ENCODE results near the gene GRIP1.

GRIP1 gene

GRCh38 chr12:66399911-66400306 is 279.0 kb downstream of the GRIP1 start:
- DNase-seq (ENCODE audit: extremely low read depth in 1 of 2, low read depth in 1 of 2): no peak

DNA sequence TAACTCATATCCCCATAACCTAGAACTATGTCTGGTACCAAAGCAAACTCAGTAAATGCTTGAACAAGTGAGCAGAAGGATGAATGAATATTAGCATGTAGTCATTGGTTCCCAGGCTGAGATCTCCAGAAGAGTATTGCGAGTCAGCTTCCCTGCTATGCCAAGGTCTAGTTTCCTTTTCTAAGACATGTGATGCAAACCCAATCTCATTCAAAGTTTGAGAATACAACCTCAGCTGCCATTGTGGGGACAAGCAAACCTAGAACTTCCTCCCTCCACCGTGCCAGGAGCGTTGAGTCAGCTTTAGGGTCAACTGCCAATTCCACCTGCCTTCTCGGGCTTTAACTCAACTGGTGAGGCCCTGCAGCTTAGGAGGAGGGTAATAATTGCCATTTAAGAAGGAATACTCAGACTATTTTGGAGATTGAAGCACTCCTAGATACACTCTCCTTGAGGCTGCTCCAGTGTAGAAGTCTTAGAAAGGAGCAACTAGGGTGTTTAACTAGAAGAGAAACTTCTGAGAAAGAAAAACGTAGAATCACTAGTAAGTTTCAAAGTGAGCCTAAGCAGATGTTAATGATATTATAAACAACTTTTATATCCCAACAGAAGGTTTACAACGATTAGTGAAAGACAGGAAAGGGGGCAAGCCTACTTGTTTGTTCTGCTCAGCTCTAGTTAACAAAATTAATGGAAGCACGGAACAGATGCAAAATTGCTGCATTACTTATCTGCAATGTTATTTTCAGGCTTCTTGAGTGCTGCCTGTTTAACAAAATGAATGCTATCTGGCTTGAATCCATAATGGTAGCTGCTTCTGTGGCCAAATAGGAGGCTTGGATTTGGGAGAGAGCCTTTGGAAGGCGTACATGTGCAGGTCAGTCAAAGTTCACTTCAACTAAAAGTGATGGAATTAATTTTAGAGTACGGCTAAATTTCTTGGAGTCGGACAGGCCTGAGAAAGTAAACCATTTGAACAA is 279.7 kb downstream of the GRIP1 start:
- no peak for DNase-seq (ENCODE audit: extremely low read depth in 1 of 2, low read depth in 1 of 2)

GRCh38 chr12:66397574-66398290 is 281.1 kb downstream of the GRIP1 start:
- DNase-seq (ENCODE audit: extremely low read depth in 1 of 2, low read depth in 1 of 2): no peak

GRCh38 chr12:66393890-66394289 is 285.0 kb downstream of the GRIP1 start:
- no peak for DNase-seq (ENCODE audit: extremely low read depth in 1 of 2, low read depth in 1 of 2)

DNA sequence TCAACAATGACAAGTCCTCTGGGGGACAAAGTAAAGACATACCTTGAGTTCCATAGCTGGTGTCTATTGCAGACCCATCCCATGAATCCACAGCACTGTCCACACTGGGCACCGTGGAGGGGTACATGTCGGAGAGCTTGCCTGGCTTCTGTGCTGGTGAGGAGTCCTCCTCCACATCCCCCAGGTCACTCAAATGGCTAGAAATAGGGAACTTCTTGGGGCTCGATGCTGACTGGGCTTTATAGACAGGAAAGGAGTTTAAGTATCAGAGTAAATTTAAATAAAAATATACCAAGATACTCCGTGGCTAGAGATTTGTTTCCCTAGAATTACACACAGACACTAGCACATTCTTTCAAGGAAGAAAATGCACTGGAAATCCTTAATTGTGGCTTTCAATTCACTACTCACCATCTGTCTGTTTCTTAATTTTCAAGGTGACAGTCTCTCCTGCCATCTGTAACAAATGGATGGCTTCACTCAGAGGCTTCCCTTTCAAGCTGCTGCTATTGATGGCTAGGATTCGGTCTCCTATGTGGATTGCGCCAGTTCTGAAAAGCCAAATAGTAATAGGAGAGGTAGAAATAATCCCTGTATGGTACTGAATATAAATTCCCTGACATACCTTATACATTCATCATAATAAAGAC is 286.5 kb downstream of the GRIP1 start:
- no peak for DNase-seq (ENCODE audit: extremely low read depth in 1 of 2, low read depth in 1 of 2)

- DNase-seq (ENCODE audit: extremely low read depth in 1 of 2, low read depth in 1 of 2): no peak
These were observed 290.4 kb downstream of the GRIP1 start for GRCh38 chr12:66388517-66388916.

GRCh38 chr12:66387117-66387516 is 291.8 kb downstream of the GRIP1 start:
- no peak for DNase-seq (ENCODE audit: extremely low read depth in 1 of 2, low read depth in 1 of 2)

DNA sequence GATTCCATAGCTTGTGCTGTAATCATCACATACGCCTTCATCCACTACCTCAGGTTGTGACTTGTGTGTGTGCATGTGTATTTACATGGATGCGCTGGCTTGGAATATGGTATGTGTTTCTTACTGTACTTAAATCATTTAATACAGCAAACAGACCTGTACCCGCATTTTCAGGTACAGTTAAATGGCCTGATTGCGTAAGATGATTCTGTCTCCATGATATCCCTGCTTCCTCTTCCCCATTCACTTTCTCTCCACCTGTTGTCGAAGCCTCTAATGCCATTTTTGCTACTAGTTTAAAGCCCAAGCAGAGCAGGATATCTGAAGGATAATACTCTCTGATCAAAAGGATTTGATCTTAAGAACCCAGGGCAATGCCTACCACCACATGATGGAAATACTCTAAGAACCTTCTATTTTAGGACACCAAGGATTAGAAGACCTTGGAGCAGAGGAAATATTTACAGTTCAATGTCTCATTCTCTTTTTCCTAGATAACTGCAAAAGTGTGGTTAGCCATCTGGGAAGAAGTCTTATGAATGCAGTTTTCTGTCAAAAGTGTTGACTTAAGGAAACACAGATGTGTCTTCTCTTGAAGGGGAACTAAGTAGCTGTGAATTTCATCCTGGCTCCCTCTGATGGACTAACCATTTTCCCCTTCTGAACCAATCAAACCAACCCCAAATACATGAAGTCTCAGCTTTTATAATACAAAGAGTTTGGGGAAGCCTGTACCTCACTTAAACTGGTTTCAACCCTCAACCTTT is 297.9 kb downstream of the GRIP1 start:
- DNase-seq (ENCODE audit: extremely low read depth in 1 of 2, low read depth in 1 of 2): no peak

DNA sequence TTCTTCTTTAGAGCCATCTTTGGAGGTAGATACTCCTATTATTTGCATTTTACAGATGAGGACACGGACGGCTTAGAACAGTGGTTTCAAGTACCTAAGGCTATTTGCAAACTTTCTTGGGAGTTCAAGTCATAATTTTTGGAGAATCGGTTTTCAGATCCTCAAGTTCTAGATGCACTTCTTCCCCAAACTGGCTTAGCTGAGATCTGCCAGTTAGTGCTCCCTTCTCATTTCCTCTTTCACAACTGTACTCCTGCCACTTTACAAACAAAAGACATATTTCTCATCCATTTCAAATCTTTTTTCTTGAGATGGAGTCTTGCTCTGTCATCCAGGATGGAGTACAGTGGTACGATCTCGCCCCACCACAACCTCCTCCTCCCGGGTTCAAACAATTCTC is 299.3 kb downstream of the GRIP1 start:
- no peak for DNase-seq (ENCODE audit: extremely low read depth in 1 of 2, low read depth in 1 of 2)

GRCh38 chr12:66375560-66375959 is 303.3 kb downstream of the GRIP1 start:
- no peak for DNase-seq (ENCODE audit: extremely low read depth in 1 of 2, low read depth in 1 of 2)

DNA sequence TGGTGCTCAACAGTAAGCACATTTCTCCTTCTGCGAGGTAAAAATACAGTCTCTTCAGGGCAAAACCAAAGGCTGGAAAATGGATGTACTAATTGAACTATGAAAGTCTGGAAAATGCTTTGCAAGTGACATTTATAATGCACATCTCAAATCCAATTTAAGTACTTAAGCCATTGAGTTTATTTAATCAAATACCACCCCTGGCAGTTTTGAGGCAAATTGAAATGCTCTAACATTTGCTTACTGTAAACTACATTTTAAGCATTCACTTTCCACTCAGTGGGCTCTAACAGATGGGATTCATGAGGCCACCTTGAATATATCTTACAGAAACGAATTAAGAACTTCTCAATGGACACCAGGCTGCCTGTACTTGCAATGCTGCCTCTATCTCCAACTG is 306.9 kb downstream of the GRIP1 start:
- no peak for DNase-seq (ENCODE audit: extremely low read depth in 1 of 2, low read depth in 1 of 2)

DNA sequence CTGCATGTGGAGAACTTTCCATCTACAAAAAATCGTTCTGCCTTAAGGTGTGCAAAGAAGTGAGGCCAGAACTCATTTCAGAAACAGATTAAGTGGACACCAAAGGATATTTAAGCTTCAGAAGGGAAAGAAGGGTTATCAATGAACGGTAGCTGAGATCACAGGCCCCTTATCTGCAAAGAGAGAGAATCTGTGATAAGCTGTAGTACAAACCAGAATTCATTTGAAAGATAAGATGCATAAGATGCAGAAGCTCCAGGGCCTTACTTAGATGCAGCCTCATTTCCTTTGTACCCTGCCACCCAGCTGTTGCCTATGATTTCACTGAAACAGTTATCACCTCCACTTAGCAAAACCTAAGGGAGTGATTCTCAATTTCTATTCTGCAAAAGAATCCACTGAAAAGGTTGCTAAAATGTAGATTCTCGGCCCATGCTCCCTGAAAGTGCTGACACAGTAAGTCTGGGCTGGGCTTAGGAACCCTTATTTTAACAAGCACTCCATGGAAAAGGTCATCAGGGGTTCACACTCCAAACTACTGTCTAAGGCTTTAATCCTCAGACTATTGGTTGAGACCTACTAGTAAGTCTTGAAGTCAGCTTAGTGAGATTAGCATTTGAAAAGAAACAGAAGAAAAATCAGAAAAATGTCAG is 311.7 kb downstream of the GRIP1 start:
- no peak for DNase-seq (ENCODE audit: extremely low read depth in 1 of 2, low read depth in 1 of 2)

DNA sequence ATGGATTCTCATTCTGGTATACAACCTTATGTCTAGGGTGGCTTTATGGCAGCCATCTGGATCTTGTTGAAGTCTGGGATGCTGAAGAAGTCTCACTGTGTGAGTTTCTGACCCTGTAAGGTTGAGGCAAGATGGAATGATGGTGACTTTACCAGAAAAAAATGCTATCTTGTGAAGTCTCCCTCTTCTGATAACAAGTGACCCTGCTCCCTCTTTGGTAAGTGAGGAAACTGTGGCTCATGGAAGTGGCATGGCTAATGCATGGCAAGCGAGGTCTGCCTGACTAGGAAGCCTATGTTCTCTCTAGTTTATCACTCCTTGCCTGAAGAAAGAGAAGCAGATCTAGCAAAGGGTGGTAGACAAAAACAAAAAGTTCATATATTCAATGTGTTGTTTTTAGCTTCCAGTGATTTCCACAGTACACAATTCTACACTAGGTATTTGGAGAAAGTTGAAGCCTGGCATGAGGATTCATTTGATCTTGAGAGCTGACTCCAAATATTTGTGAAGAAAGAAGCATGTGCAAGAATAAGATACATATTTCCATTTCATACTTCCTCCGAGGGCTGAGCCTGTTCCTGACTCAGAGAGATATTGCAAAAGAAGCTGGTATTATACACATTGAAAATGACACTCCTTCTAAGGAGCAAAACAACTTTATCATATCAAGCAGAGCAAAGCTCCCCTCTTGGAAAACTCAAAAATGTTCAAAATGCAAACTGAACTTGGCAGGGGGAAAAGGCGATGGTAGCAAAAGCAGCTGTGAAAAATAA is 313.0 kb downstream of the GRIP1 start:
- DNase-seq (ENCODE audit: extremely low read depth in 1 of 2, low read depth in 1 of 2): no peak

GRCh38 chr12:66361703-66362102 is 317.2 kb downstream of the GRIP1 start:
- DNase-seq (ENCODE audit: extremely low read depth in 1 of 2, low read depth in 1 of 2): no peak

- no peak for DNase-seq (ENCODE audit: extremely low read depth in 1 of 2, low read depth in 1 of 2)
These were observed 319.6 kb downstream of the GRIP1 start for GRCh38 chr12:66359300-66359699.

GRCh38 chr12:66354291-66354690 is 324.6 kb downstream of the GRIP1 start:
- DNase-seq (ENCODE audit: extremely low read depth in 1 of 2, low read depth in 1 of 2): no peak

DNA sequence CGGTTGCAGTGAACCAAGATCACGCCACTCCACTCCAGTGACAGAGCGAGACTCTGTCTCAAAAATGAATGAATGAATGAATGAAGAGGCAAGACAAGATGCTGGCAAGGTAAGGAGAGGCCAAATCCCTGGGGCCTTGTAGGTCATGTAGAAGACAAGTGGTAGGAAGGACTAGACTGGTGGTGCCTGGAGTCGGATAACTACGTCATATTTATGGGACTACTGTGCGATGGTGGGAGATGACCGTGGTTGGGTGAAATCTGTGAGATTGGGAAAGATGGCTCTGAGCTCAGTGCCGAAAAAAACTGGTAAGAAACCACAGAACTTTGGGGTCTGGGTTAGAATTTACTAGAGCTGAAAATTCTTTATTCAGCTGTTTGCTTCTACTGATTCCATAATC is 326.0 kb downstream of the GRIP1 start:
- no peak for DNase-seq (ENCODE audit: extremely low read depth in 1 of 2, low read depth in 1 of 2)

DNA sequence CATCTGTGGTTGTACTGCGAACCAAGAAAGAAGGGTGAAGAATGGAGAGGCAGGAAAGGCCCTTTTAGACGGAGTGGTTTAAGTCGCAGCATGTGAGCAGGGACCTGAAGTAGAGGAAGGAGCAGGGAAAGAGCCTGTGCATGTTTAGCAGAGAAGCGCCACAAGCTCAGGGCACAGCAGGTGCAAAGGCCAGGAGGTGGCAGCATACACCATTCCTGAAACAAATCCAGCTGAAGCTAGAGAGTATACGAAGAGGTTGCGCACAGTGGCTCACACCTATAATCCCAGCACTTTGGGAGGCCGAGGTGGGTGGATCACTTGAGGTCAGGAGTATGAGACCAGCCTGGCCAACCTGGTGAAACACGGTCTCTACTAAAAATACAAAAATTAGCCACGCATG is 326.7 kb downstream of the GRIP1 start:
- no peak for DNase-seq (ENCODE audit: extremely low read depth in 1 of 2, low read depth in 1 of 2)

DNA sequence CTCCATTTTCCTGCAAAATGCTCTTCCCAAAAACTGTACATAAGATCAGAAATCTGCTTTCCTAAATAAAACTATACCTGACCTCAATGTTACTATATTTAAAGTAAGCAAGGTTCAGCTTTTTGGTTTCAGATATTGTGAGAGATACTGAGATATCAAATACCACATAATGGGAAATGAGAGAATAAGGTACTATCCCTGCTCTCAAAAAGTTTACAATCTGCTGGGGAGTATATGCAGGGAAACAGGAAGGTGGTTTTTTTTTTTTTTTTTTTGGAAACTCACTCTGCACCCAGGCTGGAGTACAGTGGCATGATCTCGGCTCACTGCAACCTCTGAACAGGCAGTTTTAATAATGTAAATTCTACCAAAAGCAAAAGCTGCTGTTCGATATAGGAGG is 327.6 kb downstream of the GRIP1 start:
- DNase-seq (ENCODE audit: extremely low read depth in 1 of 2, low read depth in 1 of 2): no peak

DNA sequence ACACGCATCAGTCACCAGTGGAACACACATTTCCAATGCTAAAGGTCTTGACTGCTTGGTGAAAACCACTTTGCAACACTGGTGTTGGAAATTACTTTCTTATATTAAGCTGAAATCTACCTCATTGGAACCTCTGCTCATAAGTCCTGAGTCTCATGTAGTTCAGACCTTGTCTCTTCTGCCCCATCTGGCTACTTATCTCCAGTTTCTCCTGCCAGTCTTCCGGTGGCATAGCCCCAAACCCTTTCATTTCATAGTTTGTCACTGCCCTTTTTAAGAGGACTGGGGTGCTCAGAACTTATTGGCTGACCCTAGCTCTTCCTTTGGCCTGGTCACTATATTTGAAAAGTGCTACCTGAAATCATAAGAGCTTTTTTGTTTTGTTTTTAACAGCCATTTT is 332.9 kb downstream of the GRIP1 start:
- DNase-seq (ENCODE audit: extremely low read depth in 1 of 2, low read depth in 1 of 2): no peak

Measured in stimulated activated CD8-positive, alpha-beta memory T cell treated with anti-CD3 and anti-CD28 coated beads, Interleukin-7, amount 100 ng/mL, for 48 hours (primary cell).